Measurements from ENCODE around the gene NAP1L4. TPM values are rescaled to one million over a fixed set of nuclear protein-coding genes. Genes with fewer than 3 reads are reported as not detected.

The NAP1L4 gene
- polyA plus RNA-seq, 1 donor from 2014 or later = 199 TPM

GRCh38 chr11:2920343-2920742 lies 71.8 kb downstream of the NAP1L4 start:
- Histone ChIP-seq H3K79me2 (replicated peaks; ENCODE audit: insufficient read depth, low read length) (no peaks in the 10 kb centered on the region), H3K9me3 (ENCODE audit: low read length) (no peaks in the 10 kb centered on the region), H3K9me2 (ENCODE audit: insufficient read depth, low read length) (no peaks in the 10 kb centered on the region), H3K36me3 (ENCODE audit: insufficient read depth, low read length) (no peaks in the 10 kb centered on the region), H3K4me2 (ENCODE audit: low read length) (no peak overlapping the region), H3F3A (ENCODE audit: insufficient read depth, low read length, poor library complexity, severe bottlenecking) (no peaks in the 10 kb centered on the region), H3K27ac (ENCODE audit: low read length) (no peak overlapping the region), H2AFZ (ENCODE audit: low read depth, low read length) (no peak overlapping the region), H3K27me3 (ENCODE audit: insufficient read depth, low read depth, low read length) (no peaks in the 10 kb centered on the region), H3K9ac (ENCODE audit: low read length) (no peak overlapping the region), H4K20me1 (ENCODE audit: insufficient read depth) (no peaks in the 10 kb centered on the region), H3K4me3 (ENCODE audit: low read length) (no peak overlapping the region)
- TF ChIP-seq TAF1 (IDR thresholded peaks at IDR 0.05; ENCODE audit: low read depth) = no peak

GRCh38 chr11:2919837-2920236 lies 72.3 kb downstream of the NAP1L4 start:
- H4K20me1 ChIP-seq (ENCODE audit: insufficient read depth) = no peaks in the 10 kb centered on the region
- H3K4me3 ChIP-seq (ENCODE audit: low read length) = no peak overlapping the region
- no peaks in the 10 kb centered on the region for H3K36me3 ChIP-seq (ENCODE audit: insufficient read depth, low read length)
- no peaks in the 10 kb centered on the region for H3F3A ChIP-seq (ENCODE audit: insufficient read depth, low read length, poor library complexity, severe bottlenecking)
- no peaks in the 10 kb centered on the region for H3K9me3 ChIP-seq (ENCODE audit: low read length)
- H3K4me2 ChIP-seq (ENCODE audit: low read length) = no peak overlapping the region
- no peaks in the 10 kb centered on the region for H3K27me3 ChIP-seq (ENCODE audit: insufficient read depth, low read depth, low read length)
- TF ChIP-seq REST (IDR thresholded peaks at IDR 0.05; ENCODE audit: borderline replicate concordance) (no peak), SMC3 (conservative IDR thresholded peaks at IDR 0.05; ENCODE audit: poor library complexity) (no peak)
- no peak overlapping the region for H2AFZ ChIP-seq (ENCODE audit: low read depth, low read length)
- H3K9me2 ChIP-seq (ENCODE audit: insufficient read depth, low read length) = no peaks in the 10 kb centered on the region
- no peak overlapping the region for H3K9ac ChIP-seq (ENCODE audit: low read length)
- H3K79me2 ChIP-seq (replicated peaks; ENCODE audit: insufficient read depth, low read length) = no peaks in the 10 kb centered on the region
- H3K27ac ChIP-seq (ENCODE audit: low read length) = no peak overlapping the region

GRCh38 chr11:2919188-2919587 lies 72.9 kb downstream of the NAP1L4 start:
- no peak overlapping the region for H3K4me3 ChIP-seq (ENCODE audit: low read length)
- H2AFZ ChIP-seq (ENCODE audit: low read depth, low read length) = no peak overlapping the region
- no peaks in the 10 kb centered on the region for H3K79me2 ChIP-seq (replicated peaks; ENCODE audit: insufficient read depth, low read length)
- no peaks in the 10 kb centered on the region for H3K9me2 ChIP-seq (ENCODE audit: insufficient read depth, low read length)
- H3K27ac ChIP-seq (ENCODE audit: low read length) = no peak overlapping the region
- H3K9me3 ChIP-seq (ENCODE audit: low read length) = no peaks in the 10 kb centered on the region
- TF ChIP-seq EP300 (conservative IDR thresholded peaks at IDR 0.05; ENCODE audit: poor library complexity, severe bottlenecking) = no peak
- no peak for TF ChIP-seq REST (IDR thresholded peaks at IDR 0.05; ENCODE audit: borderline replicate concordance)
- no peak overlapping the region for H3K4me2 ChIP-seq (ENCODE audit: low read length)
- no peaks in the 10 kb centered on the region for H3K36me3 ChIP-seq (ENCODE audit: insufficient read depth, low read length)
- no peaks in the 10 kb centered on the region for H3K27me3 ChIP-seq (ENCODE audit: insufficient read depth, low read depth, low read length)
- H3F3A ChIP-seq (ENCODE audit: insufficient read depth, low read length, poor library complexity, severe bottlenecking) = no peaks in the 10 kb centered on the region
- H3K9ac ChIP-seq (ENCODE audit: low read length) = no peak overlapping the region
- H4K20me1 ChIP-seq (ENCODE audit: insufficient read depth) = no peaks in the 10 kb centered on the region

All from neural cell (in vitro differentiated cells).